ENCODE data around the gene MAGI3. TPM values are rescaled to one million over a fixed set of nuclear protein-coding genes. Genes with fewer than 3 reads are reported as not detected.
"Not testable (repeated sequence)": the region's sequence is repeated elsewhere in the genome, so short reads cannot be mapped to it uniquely, and the experiment has no call there.

MAGI3 gene
- total and polyA plus RNA-seq, 2 of the 13 experiments (the other 11 are each of a cell fraction or from before 2014, with no cell fraction given), result 4.0 to 11.8 TPM

GRCh38 chr1:113478427-113479195 is 88.3 kb downstream of the MAGI3 start (continued):
- TF ChIP-seq ZNF746 (CRISPR knock-in tag; IDR thresholded peaks at IDR 0.05) (peak; percentile 70; the same call in 1 of the 2 replicates), SAP130 (CRISPR knock-in tag; IDR thresholded peaks at IDR 0.05; ENCODE audit: low read depth) (peak; percentile 65), GABPB1 (CRISPR knock-in tag; IDR thresholded peaks at IDR 0.05) (0 out of 2 replicates have a peak, but pooled peaks have one; percentile 35), POGK (CRISPR knock-in tag; conservative IDR thresholded peaks at IDR 0.05) (peak; percentile 68; the same call in 1 of the 2 replicates), SP4 (CRISPR knock-in tag; IDR thresholded peaks at IDR 0.05) (peak; percentile 45; the same call in 1 of the 2 replicates), ZNF501 (CRISPR knock-in tag; IDR thresholded peaks at IDR 0.05) (peak; percentile 20; the same call in 1 of the 2 replicates), ZNF232 (CRISPR knock-in tag; IDR thresholded peaks at IDR 0.05; ENCODE audit: borderline replicate concordance) (peak; percentile 58; the same call in 1 of the 2 replicates), AHDC1 (CRISPR knock-in tag; IDR thresholded peaks at IDR 0.05; ENCODE audit: borderline replicate concordance) (peak; percentile 79; the same call in 1 of the 2 replicates), ZNF136 (CRISPR knock-in tag; IDR thresholded peaks at IDR 0.05; ENCODE audit: low read depth) (0 out of 2 replicates have a peak, but pooled peaks have one; percentile 60), ZNF792 (CRISPR knock-in tag; IDR thresholded peaks at IDR 0.05) (0 out of 2 replicates have a peak, but pooled peaks have one; percentile 54), ZSCAN9 (CRISPR knock-in tag; IDR thresholded peaks at IDR 0.05; ENCODE audit: borderline replicate concordance) (0 out of 2 replicates have a peak, but pooled peaks have one; percentile 1), ZNF264 (CRISPR knock-in tag; IDR thresholded peaks at IDR 0.05) (peak; percentile 73), LCORL (CRISPR knock-in tag; IDR thresholded peaks at IDR 0.05) (0 out of 2 replicates have a peak, but pooled peaks have one; percentile 63)
- TF ChIP-seq, protein P1, sequence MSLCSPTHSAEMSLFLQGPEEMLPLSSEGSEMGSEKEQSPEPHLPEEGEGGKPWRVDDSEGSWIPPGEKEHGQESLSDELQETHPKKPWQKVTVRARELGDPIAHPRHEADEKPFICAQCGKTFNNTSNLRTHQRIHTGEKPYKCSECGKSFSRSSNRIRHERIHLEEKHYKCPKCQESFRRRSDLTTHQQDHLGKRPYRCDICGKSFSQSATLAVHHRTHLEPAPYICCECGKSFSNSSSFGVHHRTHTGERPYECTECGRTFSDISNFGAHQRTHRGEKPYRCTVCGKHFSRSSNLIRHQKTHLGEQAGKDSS (CRISPR knock-in tag; IDR thresholded peaks at IDR 0.05; ENCODE audit: borderline replicate concordance, low read depth), result 0 out of 2 replicates have a peak, but pooled peaks have one; percentile 22
- TF ChIP-seq, protein P2, sequence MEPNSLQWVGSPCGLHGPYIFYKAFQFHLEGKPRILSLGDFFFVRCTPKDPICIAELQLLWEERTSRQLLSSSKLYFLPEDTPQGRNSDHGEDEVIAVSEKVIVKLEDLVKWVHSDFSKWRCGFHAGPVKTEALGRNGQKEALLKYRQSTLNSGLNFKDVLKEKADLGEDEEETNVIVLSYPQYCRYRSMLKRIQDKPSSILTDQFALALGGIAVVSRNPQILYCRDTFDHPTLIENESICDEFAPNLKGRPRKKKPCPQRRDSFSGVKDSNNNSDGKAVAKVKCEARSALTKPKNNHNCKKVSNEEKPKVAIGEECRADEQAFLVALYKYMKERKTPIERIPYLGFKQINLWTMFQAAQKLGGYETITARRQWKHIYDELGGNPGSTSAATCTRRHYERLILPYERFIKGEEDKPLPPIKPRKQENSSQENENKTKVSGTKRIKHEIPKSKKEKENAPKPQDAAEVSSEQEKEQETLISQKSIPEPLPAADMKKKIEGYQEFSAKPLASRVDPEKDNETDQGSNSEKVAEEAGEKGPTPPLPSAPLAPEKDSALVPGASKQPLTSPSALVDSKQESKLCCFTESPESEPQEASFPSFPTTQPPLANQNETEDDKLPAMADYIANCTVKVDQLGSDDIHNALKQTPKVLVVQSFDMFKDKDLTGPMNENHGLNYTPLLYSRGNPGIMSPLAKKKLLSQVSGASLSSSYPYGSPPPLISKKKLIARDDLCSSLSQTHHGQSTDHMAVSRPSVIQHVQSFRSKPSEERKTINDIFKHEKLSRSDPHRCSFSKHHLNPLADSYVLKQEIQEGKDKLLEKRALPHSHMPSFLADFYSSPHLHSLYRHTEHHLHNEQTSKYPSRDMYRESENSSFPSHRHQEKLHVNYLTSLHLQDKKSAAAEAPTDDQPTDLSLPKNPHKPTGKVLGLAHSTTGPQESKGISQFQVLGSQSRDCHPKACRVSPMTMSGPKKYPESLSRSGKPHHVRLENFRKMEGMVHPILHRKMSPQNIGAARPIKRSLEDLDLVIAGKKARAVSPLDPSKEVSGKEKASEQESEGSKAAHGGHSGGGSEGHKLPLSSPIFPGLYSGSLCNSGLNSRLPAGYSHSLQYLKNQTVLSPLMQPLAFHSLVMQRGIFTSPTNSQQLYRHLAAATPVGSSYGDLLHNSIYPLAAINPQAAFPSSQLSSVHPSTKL (CRISPR knock-in tag; IDR thresholded peaks at IDR 0.05), result peak; percentile 85
- not testable (repeated sequence) for TF ChIP-seq LCORL (IDR thresholded peaks at IDR 0.05)
